NOMO-1 treated with dmso at 0.1 percent for 144 hours (cell line): Measurements from ENCODE around the gene GAD2.
"Not testable (repeated sequence)": the region's sequence is repeated elsewhere in the genome, so short reads cannot be mapped to it uniquely, and the experiment has no call there.

ENCODE experiments used
- DNase-seq: peaks from one replicate; lab custom pipeline; 2025; ENCODE audit not compliant: unreplicated experiment; lab: John Stamatoyannopoulos, UW

GAD2 gene

GRCh38 chr10:26314265-26315013 lies 97.9 kb downstream of the GAD2 start:
- DNase-seq = no peak

- no peak for DNase-seq
Observed at GRCh38 chr10:26318672-26319071, 102.1 kb downstream of the GAD2 start.

GRCh38 chr10:26323219-26323618 lies 106.6 kb downstream of the GAD2 start:
- no peak for DNase-seq

GRCh38 chr10:26326851-26327250 lies 110.3 kb downstream of the GAD2 start:
- DNase-seq = peak; percentile 24

- DNase-seq = no peak
Observed at GRCh38 chr10:26327811-26328210, 111.2 kb downstream of the GAD2 start.

- DNase-seq = no peak
Observed at GRCh38 chr10:26331371-26331770, 114.8 kb downstream of the GAD2 start.

- no peak for DNase-seq
Observed at GRCh38 chr10:26334232-26334931, 117.8 kb downstream of the GAD2 start.

- peak; percentile 77 for DNase-seq
Observed at GRCh38 chr10:26334932-26335573, 118.5 kb downstream of the GAD2 start.

GRCh38 chr10:26335574-26336093 lies 119.1 kb downstream of the GAD2 start:
- no peak for DNase-seq

- peak; percentile 65 for DNase-seq
Observed at GRCh38 chr10:26336979-26337378, 120.4 kb downstream of the GAD2 start.

GRCh38 chr10:26341701-26342100 lies 125.1 kb downstream of the GAD2 start:
- DNase-seq = no peak

GRCh38 chr10:26348821-26349417 lies 132.3 kb downstream of the GAD2 start:
- not testable (repeated sequence) for DNase-seq
